ENCODE results near the gene MLXIPL.
"Not testable (repeated sequence)": the region's sequence is repeated elsewhere in the genome, so short reads cannot be mapped to it uniquely, and the experiment has no call there.

MLXIPL gene

DNA sequence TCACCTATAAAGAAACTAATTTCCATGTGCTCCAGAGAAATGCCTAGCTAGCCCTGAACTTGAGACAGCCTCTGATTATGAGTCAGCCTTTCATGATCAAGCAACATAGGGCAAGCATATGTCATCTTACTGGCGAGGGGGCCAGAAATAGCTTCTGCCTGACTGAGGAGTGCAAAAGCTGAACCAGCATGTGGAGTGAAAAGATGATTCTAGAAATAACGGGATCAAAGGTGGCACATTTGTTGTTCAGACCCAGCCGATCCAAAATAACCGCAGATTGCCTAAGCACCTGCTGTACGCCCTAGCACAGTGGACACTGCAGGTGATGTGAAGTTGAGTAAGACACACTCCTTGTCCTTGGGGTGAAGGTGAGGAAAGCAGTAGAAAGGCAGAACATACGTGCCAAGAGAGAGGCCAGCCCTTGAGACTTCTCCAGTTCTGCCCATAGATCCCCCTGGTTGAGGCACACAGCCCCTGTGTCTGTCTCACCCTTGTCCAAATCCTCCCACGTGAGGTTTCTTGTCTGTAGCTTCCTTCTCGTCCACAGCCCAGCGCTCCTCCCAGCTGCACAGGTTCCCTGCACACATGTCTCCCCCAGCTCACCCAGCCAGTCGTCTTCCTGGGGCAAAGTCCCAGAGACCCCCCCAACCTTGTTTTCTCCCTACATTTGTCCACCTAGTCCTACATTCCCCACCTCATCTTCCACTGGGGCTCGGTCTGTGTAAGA is 64.0 kb downstream of the MLXIPL start:
- H3K27me3 Mint-ChIP-seq = no peaks in the 10 kb centered on the region
- H3K4me3 Mint-ChIP-seq = no peak overlapping the region
- H3K9me3 Mint-ChIP-seq (ENCODE audit: low read depth) = no peaks in the 10 kb centered on the region
- H3K4me1 Mint-ChIP-seq (ENCODE audit: low read depth) = peaks cover 20% of the 10 kb centered on the region
- H3K36me3 Mint-ChIP-seq = no peaks in the 10 kb centered on the region
- no peak overlapping the region for H3K27ac Mint-ChIP-seq

- no peaks in the 10 kb centered on the region for H3K9me3 Mint-ChIP-seq (ENCODE audit: low read depth)
- peak within 1 kb of the TSS; percentile 97 for H3K27ac Mint-ChIP-seq
- peak within 1 kb of the TSS; percentile 94 for H3K4me3 Mint-ChIP-seq
- H3K4me1 Mint-ChIP-seq (ENCODE audit: low read depth) = peaks cover 33% of the 10 kb centered on the region
- no peaks in the 10 kb centered on the region for H3K36me3 Mint-ChIP-seq
- no peaks in the 10 kb centered on the region for H3K27me3 Mint-ChIP-seq
Observed at GRCh38 chr7:73557397-73558257, 66.7 kb downstream of the MLXIPL start, which contains the start of gene BCL7B. Gene BCL7B (minus strand): TSS chr7:73557690. CDS start chr7:73557578, 112 bp downstream.

- peak overlapping the region; percentile 70 for H3K27ac Mint-ChIP-seq
- peak overlapping the region; percentile 94 for H3K4me3 Mint-ChIP-seq
- H3K4me1 Mint-ChIP-seq (ENCODE audit: low read depth) = peaks cover 35% of the 10 kb centered on the region
- no peaks in the 10 kb centered on the region for H3K27me3 Mint-ChIP-seq
- H3K36me3 Mint-ChIP-seq = no peaks in the 10 kb centered on the region
- no peaks in the 10 kb centered on the region for H3K9me3 Mint-ChIP-seq (ENCODE audit: low read depth)
Observed at GRCh38 chr7:73557108-73557396, 67.3 kb downstream of the MLXIPL start.

DNA sequence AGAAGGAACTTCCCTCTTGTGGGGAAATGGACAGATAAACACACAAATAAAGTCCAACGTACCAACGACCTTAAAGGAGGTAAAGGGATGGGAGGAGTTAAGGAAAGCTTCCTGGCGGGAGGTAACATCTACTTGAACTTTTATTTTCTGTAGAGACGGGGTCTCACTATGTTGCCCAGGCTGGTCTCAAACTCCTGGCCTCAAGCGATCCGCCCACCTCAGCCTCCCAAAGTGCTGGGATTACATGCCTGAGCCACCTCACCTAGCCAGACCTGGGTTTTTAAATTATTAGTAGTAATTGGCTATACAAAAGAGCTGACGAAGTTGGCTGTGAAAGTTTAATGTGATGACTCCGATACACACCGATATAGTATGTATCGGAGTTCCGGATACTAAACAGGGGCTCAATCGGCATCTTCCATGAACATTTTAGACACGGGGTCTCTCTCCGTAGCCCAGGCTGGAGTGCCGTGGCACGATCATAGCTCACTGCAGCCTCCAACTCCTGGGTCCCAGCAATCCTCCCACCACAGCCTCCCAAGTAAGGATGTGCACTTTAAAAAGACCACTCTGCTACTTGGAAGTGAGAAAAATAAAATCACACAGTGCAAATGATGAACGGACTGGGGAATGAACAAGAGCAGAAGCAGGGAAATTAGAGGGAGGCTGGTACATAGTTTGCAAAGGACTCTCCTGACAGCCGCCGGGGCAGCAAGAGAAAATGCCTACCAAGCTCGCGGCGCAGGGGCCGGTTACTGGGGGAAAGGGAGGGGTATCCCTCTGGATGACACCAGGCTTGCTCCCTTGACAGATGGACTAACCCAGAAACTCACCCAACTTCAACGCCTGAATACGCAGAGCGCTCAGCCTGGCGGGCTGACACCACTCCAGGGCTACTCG is 67.9 kb downstream of the MLXIPL start:
- Mint-ChIP-seq H3K9me3 (ENCODE audit: low read depth) (no peaks in the 10 kb centered on the region), H3K4me1 (ENCODE audit: low read depth) (peaks cover 36% of the 10 kb centered on the region), H3K27me3 (no peaks in the 10 kb centered on the region), H3K4me3 (peak overlapping the region; percentile 94), H3K27ac (peak overlapping the region; percentile 69), H3K36me3 (no peaks in the 10 kb centered on the region)

DNA sequence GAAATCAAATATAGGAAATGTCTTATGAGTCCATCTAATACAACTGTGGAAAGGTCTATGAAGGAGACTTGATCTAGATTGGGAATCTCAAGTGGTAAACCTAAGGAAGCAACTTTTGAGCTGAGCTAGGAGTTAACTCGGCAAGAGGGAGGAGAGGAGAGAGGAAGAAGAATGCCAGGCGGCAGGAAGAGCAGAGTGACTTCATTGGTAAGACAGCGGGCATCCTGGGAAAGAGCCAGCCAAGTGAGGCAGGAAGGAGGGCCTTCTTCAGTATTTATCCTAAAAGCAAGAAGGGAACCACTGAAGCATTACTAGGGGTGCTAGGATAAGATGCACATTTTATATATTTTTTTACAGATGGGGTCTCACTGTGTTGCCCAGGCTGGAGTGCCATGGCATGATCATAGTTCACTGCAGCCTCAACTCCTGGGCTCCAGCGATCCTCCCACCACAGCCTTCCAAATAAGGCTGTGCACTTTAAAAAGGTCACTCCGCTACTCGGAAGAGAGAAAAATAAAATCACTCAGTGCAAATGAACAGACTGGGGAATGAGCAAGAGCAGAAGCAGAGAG is 68.8 kb downstream of the MLXIPL start:
- H3K4me3 Mint-ChIP-seq = peak overlapping the region; percentile 94
- H3K4me1 Mint-ChIP-seq (ENCODE audit: low read depth) = peaks cover 41% of the 10 kb centered on the region
- H3K27me3 Mint-ChIP-seq = no peaks in the 10 kb centered on the region
- H3K36me3 Mint-ChIP-seq = no peaks in the 10 kb centered on the region
- H3K27ac Mint-ChIP-seq = peak overlapping the region; percentile 69
- H3K9me3 Mint-ChIP-seq (ENCODE audit: low read depth) = no peaks in the 10 kb centered on the region

DNA sequence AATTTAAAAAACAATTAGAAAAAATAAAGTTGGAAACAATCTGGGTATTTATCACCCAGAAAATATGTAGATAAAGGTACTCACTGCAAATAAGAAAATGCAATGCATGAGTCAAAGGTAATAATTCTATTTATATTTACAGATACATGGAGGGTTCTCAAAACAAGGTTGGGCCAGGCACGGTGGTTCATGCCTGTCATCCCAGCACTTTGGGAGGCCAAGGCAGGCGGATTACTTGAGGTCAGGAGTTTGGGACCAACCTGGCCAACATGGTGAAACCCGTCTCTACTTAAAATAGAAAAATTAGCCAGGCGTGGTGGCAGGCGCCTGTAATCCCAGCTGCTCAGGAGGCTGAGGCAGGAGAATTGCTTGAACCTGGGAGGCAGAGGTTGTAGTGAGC is 74.2 kb downstream of the MLXIPL start:
- not testable (repeated sequence) for H3K9me3 Mint-ChIP-seq (ENCODE audit: low read depth); H3K27ac Mint-ChIP-seq; H3K27me3 Mint-ChIP-seq; H3K36me3 Mint-ChIP-seq; H3K4me3 Mint-ChIP-seq
- H3K4me1 Mint-ChIP-seq (ENCODE audit: low read depth) = peaks cover 43% of the 10 kb centered on the region

GRCh38 chr7:73549176-73549575 is 75.1 kb downstream of the MLXIPL start:
- Mint-ChIP-seq H3K36me3 (peaks cover 2% of the 10 kb centered on the region), H3K4me3 (peak overlapping the region; percentile 25), H3K27ac (peak overlapping the region; percentile 61)

GRCh38 chr7:73547841-73548240 is 76.5 kb downstream of the MLXIPL start:
- no peaks in the 10 kb centered on the region for H3K9me3 Mint-ChIP-seq (ENCODE audit: low read depth)
- no peak overlapping the region for H3K27ac Mint-ChIP-seq
- no peak overlapping the region for H3K4me3 Mint-ChIP-seq
- peaks cover 2% of the 10 kb centered on the region for H3K36me3 Mint-ChIP-seq
- peaks cover 31% of the 10 kb centered on the region for H3K4me1 Mint-ChIP-seq (ENCODE audit: low read depth)
- no peaks in the 10 kb centered on the region for H3K27me3 Mint-ChIP-seq

More at GRCh38 chr7:73549176-73549575, 75.1 kb downstream of the MLXIPL start:
- no peaks in the 10 kb centered on the region for H3K9me3 Mint-ChIP-seq (ENCODE audit: low read depth)
- no peaks in the 10 kb centered on the region for H3K27me3 Mint-ChIP-seq
- peaks cover 35% of the 10 kb centered on the region for H3K4me1 Mint-ChIP-seq (ENCODE audit: low read depth)

GRCh38 chr7:73544678-73545077 is 79.6 kb downstream of the MLXIPL start:
- H3K4me1 Mint-ChIP-seq (ENCODE audit: low read depth) = peaks cover 24% of the 10 kb centered on the region
- no peak overlapping the region for H3K4me3 Mint-ChIP-seq
- no peak overlapping the region for H3K27ac Mint-ChIP-seq
- no peaks in the 10 kb centered on the region for H3K9me3 Mint-ChIP-seq (ENCODE audit: low read depth)
- H3K36me3 Mint-ChIP-seq = peaks cover 2% of the 10 kb centered on the region
- H3K27me3 Mint-ChIP-seq = no peaks in the 10 kb centered on the region

Measured in activated naive CD8-positive, alpha-beta T cell (primary cell).